ENCODE results near the gene BCAS2. TPM values are rescaled to one million over a fixed set of nuclear protein-coding genes. Genes with fewer than 3 reads are reported as not detected.
A peak's percentile ranks its signal among the peaks of the same experiment; 100 is the strongest.

BCAS2 gene
- 60.9 and 62.6 TPM in 2 replicates for total RNA-seq (2014; rRNA removed)
- polyA plus RNA-seq (2012): 25.8 TPM

GRCh38 chr1:114581335-114582287 is at the start of gene BCAS2:
Gene BCAS2 (minus strand): TSS chr1:114581615. CDS start chr1:114581591, 24 bp downstream.
- DNase-seq (ENCODE audit: low read depth): peak; percentile 98

GRCh38 chr1:114627107-114627506 is 45.7 kb upstream of the BCAS2 start:
- DNase-seq (ENCODE audit: low read depth): no peak

- DNase-seq (ENCODE audit: low read depth): no peak
Observed at GRCh38 chr1:114623364-114623763, 41.9 kb upstream of the BCAS2 start.

GRCh38 chr1:114620419-114620818 is 39.0 kb upstream of the BCAS2 start:
- DNase-seq (ENCODE audit: low read depth): no peak

GRCh38 chr1:114618606-114619005 is 37.2 kb upstream of the BCAS2 start:
- no peak for DNase-seq (ENCODE audit: low read depth)

- DNase-seq (ENCODE audit: low read depth): no peak
Observed at GRCh38 chr1:114610546-114611245, 29.3 kb upstream of the BCAS2 start.

GRCh38 chr1:114609826-114610225 is 28.4 kb upstream of the BCAS2 start:
- DNase-seq (ENCODE audit: low read depth): no peak

- no peak for DNase-seq (ENCODE audit: low read depth)
Observed at GRCh38 chr1:114609026-114609425, 27.6 kb upstream of the BCAS2 start.

GRCh38 chr1:114607223-114607622 is 25.8 kb upstream of the BCAS2 start:
- DNase-seq (ENCODE audit: low read depth): no peak

- peak; percentile 29 for DNase-seq (ENCODE audit: low read depth)
Observed at GRCh38 chr1:114597949-114598348, 16.5 kb upstream of the BCAS2 start.

- no peak for DNase-seq (ENCODE audit: low read depth)
Observed at GRCh38 chr1:114595602-114596001, 14.2 kb upstream of the BCAS2 start.

- no peak for DNase-seq (ENCODE audit: low read depth)
Observed at GRCh38 chr1:114594046-114594445, 12.6 kb upstream of the BCAS2 start.

GRCh38 chr1:114589122-114589521 is 7.7 kb upstream of the BCAS2 start:
- no peak for DNase-seq (ENCODE audit: low read depth)

GRCh38 chr1:114588196-114588689 is 6.8 kb upstream of the BCAS2 start:
- DNase-seq (ENCODE audit: low read depth): no peak

- no peak for DNase-seq (ENCODE audit: low read depth)
Observed at GRCh38 chr1:114587203-114587991, 6.0 kb upstream of the BCAS2 start.

GRCh38 chr1:114586513-114587047 is 5.2 kb upstream of the BCAS2 start:
- no peak for DNase-seq (ENCODE audit: low read depth)

- no peak for DNase-seq (ENCODE audit: low read depth)
Observed at GRCh38 chr1:114585231-114585630, 3.8 kb upstream of the BCAS2 start.

GRCh38 chr1:114574365-114574764 is 7.0 kb downstream of the BCAS2 start:
- DNase-seq (ENCODE audit: low read depth): no peak

GRCh38 chr1:114564141-114564540 is 17.3 kb downstream of the BCAS2 start:
- DNase-seq (ENCODE audit: low read depth): no peak

- DNase-seq (ENCODE audit: low read depth): peak; percentile 72
Observed at GRCh38 chr1:114562978-114563510, 18.4 kb downstream of the BCAS2 start.

- no peak for DNase-seq (ENCODE audit: low read depth)
Observed at GRCh38 chr1:114561333-114561732, 20.1 kb downstream of the BCAS2 start.
